Skeletal muscle cell (primary cell): ENCODE results near the gene CCDC107.
"Not testable (repeated sequence)": the region's sequence is repeated elsewhere in the genome, so short reads cannot be mapped to it uniquely, and the experiment has no call there.

Experiments
- DNase-seq: peaks from one replicate; pipeline ENCODE4 v3.0.0-alpha.2; 2010; ENCODE audit warnings: low read depth
- H3K4me3 ChIP-seq: 2 replicates; pipeline ENCODE4 v1.5.1; 2011; ENCODE audit warnings: low read depth, mild to moderate bottlenecking, control low read depth, low read length, moderate library complexity

The CCDC107 gene, protein sequence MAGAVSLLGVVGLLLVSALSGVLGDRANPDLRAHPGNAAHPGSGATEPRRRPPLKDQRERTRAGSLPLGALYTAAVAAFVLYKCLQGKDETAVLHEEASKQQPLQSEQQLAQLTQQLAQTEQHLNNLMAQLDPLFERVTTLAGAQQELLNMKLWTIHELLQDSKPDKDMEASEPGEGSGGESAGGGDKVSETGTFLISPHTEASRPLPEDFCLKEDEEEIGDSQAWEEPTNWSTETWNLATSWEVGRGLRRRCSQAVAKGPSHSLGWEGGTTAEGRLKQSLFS

DNA sequence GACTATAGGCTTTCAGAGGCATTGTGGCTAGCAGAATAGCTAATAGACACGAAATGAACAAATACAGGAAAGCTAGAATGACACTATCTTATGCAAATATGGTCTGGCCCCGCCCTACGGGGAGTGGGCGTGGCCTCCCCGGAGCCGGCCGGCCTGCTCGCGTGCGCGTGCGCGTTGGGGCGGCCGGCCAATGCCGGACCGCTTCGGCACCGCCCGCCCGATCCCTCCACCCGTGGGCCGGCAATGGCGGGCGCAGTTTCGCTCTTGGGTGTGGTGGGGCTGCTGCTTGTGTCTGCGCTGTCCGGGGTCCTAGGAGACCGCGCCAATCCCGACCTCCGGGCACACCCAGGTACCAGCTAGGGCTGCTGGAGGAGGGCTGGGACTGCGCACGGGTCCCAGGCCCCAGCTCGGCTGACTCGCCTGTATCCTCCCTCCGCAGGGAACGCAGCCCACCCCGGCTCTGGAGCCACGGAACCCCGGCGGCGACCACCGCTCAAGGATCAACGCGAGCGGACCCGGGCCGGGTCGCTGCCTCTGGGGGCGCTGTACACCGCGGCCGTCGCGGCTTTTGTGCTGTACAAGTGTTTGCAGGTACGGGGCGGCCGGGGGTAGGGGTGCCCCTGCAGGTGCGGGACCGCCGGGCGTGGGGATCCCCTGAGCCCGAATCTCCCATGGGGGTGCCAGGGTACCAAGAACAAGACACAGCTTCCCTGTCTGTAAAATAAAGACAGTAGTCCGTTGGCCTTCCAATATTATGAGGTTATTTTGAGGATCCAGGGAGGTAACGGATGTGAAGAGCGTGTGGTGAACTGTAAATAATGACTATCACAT, at the start of gene CCDC107:
CCDC107 (plus strand) TSS at position 156 of the 831 bp plus-strand sequence; CDS start at position 244, 88 bp downstream.
- H3K4me3 ChIP-seq: peak within 1 kb of the TSS; percentile 79
- no peak for DNase-seq

DNA sequence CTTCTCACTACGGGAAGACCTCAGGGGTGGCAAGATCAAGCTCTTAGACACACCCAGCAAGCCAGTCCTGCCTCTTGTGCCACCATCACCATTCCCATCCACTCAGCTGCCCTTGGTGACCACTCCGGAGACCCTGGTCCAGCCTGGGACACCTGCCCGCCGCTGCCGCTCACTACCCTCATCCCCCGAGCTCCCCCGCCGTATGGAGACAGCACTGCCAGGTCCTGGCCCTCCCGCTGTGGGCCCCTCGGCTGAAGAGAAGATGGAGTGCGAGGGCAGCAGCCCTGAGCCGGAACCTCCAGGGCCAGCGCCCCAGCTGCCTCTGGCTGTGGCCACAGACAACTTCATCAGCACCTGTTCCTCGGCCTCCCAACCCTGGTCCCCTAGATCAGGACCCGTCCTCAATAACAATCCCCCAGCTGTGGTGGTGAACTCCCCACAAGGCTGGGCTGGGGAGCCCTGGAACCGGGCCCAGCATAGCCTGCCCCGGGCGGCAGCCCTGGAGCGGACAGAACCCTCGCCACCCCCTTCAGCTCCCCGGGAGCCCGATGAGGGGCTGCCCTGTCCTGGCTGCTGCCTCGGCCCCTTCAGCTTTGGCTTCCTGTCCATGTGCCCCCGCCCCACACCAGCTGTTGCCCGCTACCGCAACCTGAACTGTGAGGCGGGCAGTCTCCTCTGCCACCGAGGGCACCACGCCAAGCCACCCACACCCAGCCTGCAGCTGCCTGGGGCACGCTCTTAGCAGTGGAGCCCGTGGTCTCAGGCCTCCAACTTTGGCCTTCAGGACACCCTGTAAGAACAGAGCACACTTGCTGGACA, 48.9 kb upstream of the CCDC107 start:
- DNase-seq: peak; percentile 53
- H3K4me3 ChIP-seq: no peak overlapping the region

DNA sequence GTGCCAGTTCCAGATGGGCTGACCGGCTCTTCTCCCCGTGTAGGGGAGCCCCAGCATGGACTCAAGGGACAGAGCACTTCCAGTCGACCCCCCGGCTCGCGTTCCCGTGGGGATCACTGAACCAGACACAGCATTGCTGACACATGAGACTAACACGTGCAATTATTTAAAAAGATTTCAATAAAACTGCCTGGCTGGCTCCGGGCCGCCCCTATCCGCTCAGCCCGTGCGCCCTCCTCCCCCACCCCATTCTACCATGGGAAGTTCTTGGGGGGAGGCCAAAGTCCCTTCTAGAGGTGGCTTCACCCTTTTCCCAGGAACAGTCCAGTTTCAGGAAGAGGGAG, 48.3 kb upstream of the CCDC107 start:
- H3K4me3 ChIP-seq: no peak overlapping the region
- no peak for DNase-seq

DNA sequence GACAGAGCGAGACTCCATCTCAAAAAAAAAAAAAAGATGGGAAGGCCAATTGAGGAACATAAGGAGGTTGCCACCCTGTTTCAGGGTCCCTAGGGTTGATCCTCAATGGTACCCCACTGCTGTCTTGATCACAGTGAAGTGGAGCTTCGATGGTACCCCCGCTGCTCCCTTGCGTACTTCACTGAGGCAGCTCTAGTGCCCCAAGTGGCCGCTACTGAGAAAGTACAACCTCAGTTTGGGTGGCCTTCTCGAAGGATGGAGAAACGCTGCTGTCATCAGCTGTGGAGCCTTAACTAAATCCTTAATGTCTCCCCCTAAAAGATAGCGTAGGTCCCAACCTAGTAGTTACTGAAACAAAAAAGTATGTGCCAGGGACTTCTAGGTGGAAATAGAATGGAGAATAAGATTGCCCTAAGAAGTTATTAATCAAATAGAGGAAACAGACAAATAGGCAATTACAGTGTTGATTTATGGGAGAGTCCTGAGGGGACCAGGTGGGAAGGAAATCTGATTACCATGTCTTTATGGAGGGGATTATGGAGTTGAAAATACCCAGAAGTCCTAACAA, 46.8 kb upstream of the CCDC107 start:
- no peak overlapping the region for H3K4me3 ChIP-seq
- no peak for DNase-seq

DNA sequence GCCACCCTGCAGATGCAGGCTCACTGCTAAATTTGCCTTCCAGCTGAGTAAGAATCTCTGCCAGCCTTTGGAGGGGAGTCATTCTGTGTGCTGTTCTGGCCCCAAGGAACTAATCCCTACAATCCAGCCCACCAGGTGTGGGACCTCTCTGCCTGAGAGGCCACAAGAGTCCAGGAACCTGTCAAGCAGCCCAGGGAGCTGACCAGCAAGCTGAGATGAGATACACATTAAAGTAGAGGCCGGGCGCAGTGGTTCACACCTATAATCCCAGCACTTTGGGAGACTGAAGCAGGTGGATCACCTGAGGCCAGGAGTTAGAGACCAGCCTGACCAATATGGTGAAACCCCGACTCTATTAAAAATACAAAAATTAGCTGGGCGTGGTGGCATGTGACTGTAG, 46.0 kb upstream of the CCDC107 start:
- not testable (repeated sequence) for DNase-seq, H3K4me3 ChIP-seq

DNA sequence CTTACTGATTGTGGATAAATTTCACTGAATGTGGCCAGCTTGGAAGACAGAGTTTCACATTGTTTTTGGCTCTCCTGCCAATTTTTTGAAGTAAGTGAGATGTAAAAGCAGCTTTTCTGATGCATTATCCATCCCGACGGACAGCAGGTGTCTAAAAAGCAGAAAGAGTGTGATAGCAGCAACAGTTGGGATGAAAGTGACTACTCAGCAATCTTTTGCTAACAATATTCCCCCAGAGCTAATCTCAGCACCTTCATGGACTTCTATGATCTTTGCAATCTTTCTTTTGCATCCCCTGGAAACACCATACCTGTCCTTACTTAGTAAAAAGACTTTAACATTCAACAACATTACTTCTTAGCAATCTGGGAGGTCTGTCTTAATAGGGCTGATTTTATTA, 45.2 kb upstream of the CCDC107 start:
- no peak overlapping the region for H3K4me3 ChIP-seq
- DNase-seq: no peak

DNA sequence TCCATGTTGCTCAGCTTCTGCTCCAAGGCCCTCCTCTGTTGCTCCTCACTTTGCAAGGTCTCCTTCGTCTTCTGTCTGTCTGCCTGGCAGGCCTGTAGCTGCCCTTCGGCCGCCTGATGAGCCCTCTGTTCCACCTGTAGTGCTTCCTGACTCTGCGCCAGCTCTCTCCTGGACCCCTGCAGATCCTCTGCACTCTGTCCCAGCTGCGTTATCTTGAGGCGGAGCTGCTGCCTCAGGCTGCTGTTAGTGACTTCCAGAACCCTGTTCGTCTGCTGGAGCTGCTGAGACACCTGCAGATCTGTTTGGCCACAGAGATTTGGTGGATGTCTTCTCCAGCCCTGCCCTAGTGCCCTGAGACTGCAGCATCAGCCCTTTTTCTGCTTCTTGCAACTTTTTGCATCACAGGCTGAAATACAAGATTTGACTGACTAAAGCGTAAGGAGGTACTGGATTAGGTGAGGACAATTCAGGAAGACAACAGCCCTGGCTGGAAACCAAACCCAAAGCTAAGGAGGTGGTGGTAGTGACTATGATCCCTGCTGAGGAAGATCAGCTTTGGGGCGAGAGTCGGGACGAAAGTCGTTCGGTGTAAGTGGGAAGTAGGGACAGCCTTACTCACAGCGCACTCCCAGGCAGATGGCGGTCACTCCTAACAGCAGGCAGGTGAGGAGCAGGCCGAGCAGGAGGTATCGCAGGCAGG, 42.0 kb upstream of the CCDC107 start:
- DNase-seq: no peak
- no peak overlapping the region for H3K4me3 ChIP-seq

DNA sequence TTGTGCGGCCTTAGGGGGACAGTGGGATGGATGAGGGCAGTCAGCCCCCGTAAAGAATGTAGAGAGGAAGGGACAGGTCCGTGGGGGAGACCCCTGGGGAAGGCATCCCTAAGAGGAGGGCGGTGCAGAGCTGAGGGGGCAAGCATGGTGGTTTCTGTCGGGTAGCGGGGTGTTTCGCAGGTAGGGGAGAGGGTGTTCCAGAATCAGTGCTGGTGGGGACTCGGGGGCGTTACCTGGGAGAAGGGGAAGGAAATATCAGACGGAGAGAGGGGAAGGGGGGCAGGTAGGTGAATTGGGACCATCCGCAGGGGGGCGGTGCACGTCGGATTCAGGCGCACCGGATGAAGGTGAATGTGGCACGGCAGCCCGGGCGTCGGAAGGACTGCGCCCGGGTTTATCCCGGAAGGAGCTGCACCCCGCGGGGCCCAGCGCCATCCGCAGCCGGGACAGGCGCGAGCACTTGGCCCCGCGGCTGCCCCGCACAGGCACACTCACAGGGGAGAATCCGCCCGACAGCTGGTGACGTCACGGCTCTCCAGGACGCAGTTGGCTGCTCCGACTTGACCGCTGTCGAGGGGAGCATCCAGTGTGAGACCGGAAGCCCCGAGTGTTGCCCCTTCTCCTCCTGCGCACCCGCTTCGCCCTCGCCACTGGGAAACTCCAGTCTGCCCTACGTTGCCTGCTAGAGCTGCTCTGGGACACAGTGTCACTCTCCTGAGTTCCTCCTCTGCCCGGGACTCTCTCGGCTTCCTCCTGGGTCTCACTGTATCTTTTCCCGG, 41.2 kb upstream of the CCDC107 start:
- peak overlapping the region; percentile 37 for H3K4me3 ChIP-seq
- no peak for DNase-seq

DNA sequence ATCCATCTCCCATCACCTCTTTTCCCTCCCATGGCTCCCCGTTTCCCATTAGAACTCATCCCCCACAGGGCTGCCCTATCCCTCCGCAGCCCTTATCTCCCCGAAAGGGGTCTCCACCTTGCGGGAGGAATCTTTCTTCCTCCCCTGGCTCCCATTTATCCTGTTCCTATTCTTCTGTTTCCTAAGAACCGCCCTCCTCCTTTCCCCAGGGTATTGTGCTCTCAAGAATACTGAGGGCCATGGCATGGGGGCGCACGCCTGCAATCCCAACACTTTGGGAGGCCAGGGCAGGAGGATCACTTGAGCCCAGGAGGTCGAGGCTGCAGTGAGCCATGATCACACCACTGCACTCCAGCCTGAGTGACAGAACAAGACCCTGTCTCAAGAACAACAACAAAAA, 40.5 kb upstream of the CCDC107 start:
- DNase-seq: no peak
- no peak overlapping the region for H3K4me3 ChIP-seq

DNA sequence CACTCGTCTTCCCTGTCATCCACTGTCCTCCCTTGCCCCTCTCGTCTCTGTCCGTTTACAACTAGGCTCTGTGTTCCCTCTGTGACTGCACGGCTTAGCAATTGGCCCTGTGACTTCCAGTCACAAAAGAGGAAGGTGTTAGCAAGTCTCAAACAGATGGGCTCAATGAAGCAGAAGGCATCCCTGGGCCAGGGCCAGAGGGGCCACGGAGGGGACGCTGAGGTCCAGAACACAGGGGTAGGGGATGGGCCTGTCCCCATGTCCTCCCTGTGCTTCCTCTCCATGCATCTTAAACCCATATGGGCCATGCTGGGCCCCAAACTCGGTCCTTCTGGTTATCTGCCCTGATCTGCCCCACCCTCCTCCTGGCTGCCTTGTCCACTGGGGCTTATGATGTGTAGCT, 39.8 kb upstream of the CCDC107 start, which contains the start of gene CD72:
CD72 (minus strand) TSS at position 89 of the 403 bp plus-strand sequence. CDS start 110 bp downstream, outside the sequence.
- H3K4me3 ChIP-seq: peak within 1 kb of the TSS; percentile 37

DNA sequence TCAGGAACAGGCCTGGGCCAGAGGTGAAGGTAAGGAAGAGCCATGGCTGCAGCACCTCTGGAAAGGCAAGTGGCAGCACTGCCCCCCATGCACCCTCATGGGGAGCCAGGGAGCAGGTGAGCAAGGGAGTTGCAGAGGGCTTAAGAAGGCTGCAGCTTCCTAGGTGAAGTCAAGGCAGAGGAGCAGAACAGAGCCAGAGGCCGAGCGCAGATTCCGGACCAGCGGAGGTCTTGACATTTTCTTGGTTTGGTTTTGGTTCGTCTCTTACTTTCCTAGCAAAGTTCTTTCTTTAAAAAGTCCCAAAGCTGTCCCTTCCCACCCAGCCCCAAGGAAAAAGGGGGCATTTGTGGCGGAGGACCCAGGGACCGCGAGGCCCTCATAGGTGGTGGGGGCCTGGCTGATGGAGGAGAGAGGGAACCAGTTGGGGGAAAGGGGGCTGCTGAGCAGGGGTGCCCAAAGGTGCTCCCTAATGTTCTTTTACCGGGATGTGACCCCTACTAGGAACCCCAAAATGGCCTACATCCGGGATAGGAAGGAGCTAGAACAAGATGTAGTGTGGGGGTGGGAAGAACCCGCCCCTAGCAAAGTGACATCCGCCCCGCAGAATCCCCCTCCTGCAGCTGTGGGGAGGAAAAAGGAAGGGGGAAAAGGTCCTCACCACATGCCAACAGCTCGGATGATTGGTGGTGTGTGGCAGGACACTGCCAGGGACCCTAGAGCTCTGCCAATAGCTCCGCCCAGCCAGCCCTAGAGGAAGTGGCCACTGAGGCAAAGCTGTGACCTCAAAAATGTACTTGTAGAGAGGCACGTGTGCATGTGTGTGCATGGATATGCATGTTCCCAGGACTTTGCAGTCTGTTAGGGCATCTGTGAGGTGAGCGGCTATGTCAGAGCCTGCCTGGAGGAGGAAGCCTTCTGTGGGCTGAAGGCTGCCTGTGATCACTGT, 39.0 kb upstream of the CCDC107 start:
- H3K4me3 ChIP-seq: no peak overlapping the region
- no peak for DNase-seq

More for the DNA sequence above, 39.8 kb upstream of the CCDC107 start, which contains the start of gene CD72:
- DNase-seq: no peak

DNA sequence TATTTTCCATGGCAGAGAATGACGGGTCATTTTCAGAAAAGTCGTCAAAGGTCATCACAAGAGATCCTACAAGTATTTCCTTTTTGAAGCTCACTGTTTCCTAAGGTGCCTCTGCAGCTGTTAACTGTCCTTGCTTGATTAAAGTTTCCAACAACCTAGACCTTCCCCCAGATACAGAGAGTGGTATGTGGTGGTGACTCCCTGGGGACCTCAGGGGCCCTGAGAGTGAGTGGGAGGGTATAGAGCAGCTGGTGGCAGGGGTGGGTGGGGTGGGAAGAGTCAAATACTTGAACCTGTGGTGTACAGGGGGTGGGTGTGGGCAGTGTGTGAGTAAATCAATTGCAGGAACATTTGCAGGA, 38.3 kb upstream of the CCDC107 start:
- DNase-seq: no peak
- no peak overlapping the region for H3K4me3 ChIP-seq

DNA sequence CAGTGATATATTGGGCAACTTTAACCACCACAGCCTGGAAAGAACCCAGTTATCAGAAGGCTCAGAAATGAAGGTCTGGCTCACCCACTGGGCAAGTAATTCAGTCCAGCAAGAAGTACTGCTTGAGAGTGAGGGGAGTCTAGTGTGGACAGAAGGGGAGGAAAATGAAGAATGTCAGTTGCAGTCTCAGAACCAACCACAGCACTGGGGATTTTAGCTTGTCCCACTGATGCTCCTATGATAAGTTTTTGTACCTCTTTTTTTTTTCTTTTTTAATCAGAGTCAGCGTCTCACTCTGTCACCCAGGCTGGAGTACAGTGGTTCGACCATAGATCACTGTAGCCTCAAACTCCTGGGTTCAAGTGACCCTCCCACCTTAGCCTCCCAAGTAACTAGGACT, 30.5 kb upstream of the CCDC107 start:
- no peak for DNase-seq
- H3K4me3 ChIP-seq: no peak overlapping the region

DNA sequence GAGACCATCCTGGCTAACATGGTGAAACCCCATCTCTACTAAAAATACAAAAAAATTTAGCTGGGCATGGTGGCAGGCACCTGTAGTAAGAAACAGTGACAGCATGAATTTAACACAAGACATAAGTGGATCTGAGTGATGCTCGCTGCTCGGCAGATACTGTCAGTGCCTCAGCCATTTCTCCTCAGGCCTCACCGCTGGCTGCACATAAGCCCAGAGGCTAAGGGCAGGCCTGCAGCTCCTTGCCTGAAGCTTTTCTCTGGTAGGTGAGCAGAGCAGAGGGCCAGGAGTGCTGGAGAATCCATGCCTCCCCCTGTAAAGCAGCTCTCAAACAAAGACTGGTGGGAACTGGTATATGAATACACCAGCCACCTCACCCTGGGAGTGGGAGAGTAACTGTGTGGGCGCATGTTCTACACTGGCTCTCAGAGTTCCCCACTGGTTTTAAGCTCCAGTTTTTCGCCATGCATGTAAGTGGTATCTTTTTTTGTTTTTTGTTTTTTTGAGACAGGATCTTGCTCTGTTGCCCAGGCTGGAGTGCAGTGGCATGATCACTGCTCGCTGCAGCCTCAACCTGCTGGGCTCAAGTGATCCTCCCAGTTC, 29.6 kb upstream of the CCDC107 start:
- H3K4me3 ChIP-seq: no peak overlapping the region
- DNase-seq: no peak

DNA sequence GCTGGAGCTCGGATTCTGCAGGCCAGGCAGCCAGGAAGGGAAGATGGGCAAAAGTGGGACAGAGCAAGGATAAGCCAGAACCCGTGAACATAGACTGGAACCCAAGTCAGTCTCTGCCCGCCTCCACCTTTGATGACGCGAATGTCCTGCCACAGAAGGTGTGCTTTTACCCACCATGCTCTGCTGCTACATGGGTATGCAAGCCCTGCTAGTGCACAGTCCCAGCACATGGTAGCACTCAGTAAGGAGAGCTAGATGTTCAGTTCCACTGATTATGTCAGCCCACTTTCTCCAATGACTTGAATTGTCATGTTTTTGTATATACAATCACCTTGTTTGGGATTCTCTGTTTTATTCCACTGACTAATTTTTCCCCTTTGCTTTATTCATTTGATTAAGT, 28.5 kb upstream of the CCDC107 start:
- H3K4me3 ChIP-seq: no peak overlapping the region
- no peak for DNase-seq

DNA sequence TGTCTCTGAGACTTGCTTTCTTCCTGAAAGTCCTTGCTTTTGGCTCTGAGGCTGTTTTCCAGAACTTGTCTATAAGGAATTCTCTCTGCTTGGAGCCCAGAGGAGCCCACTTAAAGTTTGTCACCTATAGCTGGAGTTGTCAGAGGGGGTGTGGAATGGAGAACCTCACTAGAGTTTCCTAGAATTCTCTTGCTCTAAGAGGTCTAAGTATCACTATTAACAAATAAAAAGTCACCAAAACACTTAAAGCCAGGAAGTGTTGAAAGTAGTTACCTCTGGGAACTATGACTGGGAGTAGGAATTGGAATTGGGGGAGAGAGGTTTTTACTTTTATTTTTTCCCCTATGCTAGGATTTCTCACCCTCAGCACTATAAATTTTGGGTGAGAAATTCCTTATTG, 22.4 kb upstream of the CCDC107 start:
- no peak overlapping the region for H3K4me3 ChIP-seq
- DNase-seq: no peak
